Neural progenitor cell (in vitro differentiated cells): Measurements from ENCODE around the gene PBX3. TPM values are rescaled to one million over a fixed set of nuclear protein-coding genes. Genes with fewer than 3 reads are reported as not detected.
A peak's percentile ranks its signal among the peaks of the same experiment; 100 is the strongest.

Source experiments
- DNase-seq: peaks from one replicate; pipeline ENCODE4 v3.0.0-alpha.2; 2016; ENCODE audit warnings: low spot score
- H2AFZ ChIP-seq: fragments of 200-600 bp; sonication (generic); replicated peaks from 2 replicates; pipeline ENCODE4 v1.6.1; 2016; ENCODE audit warnings: antibody characterized with exemption
- H3F3A ChIP-seq: fragments of 200-600 bp; sonication (generic); 2 replicates; pipeline ENCODE4 v1.6.1; 2016; ENCODE audit warnings: antibody characterized with exemption, low read depth
- H3K27ac ChIP-seq: fragments of 200-600 bp; sonication (generic); 2 replicates; pipeline ENCODE4 v1.5.1; 2016; ENCODE audit warnings: mild to moderate bottlenecking
- H3K27me3 ChIP-seq: fragments of 200-600 bp; sonication (generic); 2 replicates; pipeline ENCODE4 v1.6.1; 2016; ENCODE audit warnings: mild to moderate bottlenecking, moderate library complexity
- H3K36me3 ChIP-seq: fragments of 200-600 bp; sonication (generic); 2 replicates; pipeline ENCODE4 v1.5.1; 2016
- H3K4me1 ChIP-seq: fragments of 200-600 bp; sonication (generic); 2 replicates; pipeline ENCODE4 v1.6.1; 2016; ENCODE audit warnings: mixed run types
- H3K4me2 ChIP-seq: fragments of 200-600 bp; sonication (generic); 2 replicates; pipeline ENCODE4 v1.6.1; 2016
- H3K4me3 ChIP-seq: fragments of 200-600 bp; sonication (generic); 2 replicates; pipeline ENCODE4 v1.5.1; 2016
- H3K79me2 ChIP-seq: fragments of 200-600 bp; sonication (generic); 2 replicates; pipeline ENCODE4 v1.6.1; 2016; ENCODE audit warnings: low read depth
- H3K9ac ChIP-seq: fragments of 200-600 bp; sonication (generic); 2 replicates; pipeline ENCODE4 v1.6.1; 2016
- H3K9me3 ChIP-seq: fragments of 200-600 bp; sonication (generic); 2 replicates; pipeline ENCODE4 v1.5.1; 2016; ENCODE audit warnings: low read depth
- H4K20me1 ChIP-seq: fragments of 200-600 bp; sonication (generic); 2 replicates; pipeline ENCODE4 v1.6.1; 2016; ENCODE audit warnings: low read depth
- H3K27ac Mint-ChIP-seq: 3 replicates; pipeline ENCODE4 v1.8.0; 2021; ENCODE audit warnings: mixed read lengths
- H3K27me3 Mint-ChIP-seq: 2 replicates; pipeline ENCODE4 v1.8.0; 2022; ENCODE audit warnings: low read depth, mild to moderate bottlenecking, inconsistent platforms, moderate library complexity, mixed read lengths; ENCODE audit not compliant: insufficient read depth
- H3K36me3 Mint-ChIP-seq: 3 replicates; pipeline ENCODE4 v1.8.0; 2021; ENCODE audit warnings: mixed read lengths
- H3K4me1 Mint-ChIP-seq: 3 replicates; pipeline ENCODE4 v1.8.0; 2021; ENCODE audit warnings: mixed read lengths
- H3K4me3 Mint-ChIP-seq: 3 replicates; pipeline ENCODE4 v1.8.0; 2021; ENCODE audit warnings: mild to moderate bottlenecking, moderate library complexity, mixed read lengths
- H3K9me3 Mint-ChIP-seq: 3 replicates; pipeline ENCODE4 v1.8.0; 2020; ENCODE audit warnings: mixed read lengths
- CTCF ChIP-seq: fragments of 200-600 bp; sonication (generic); IDR thresholded peaks from 2 replicates; pipeline ENCODE4 v1.5.1; 2017; ENCODE audit warnings: antibody characterized with exemption, mild to moderate bottlenecking
- EZH2 ChIP-seq: fragments of 200-600 bp; sonication (generic); IDR thresholded peaks from 2 replicates; pipeline ENCODE4 v1.6.1; 2017; ENCODE audit warnings: antibody characterized with exemption, mild to moderate bottlenecking, moderate library complexity
- EZH2phosphoT487 ChIP-seq: fragments of 200-600 bp; sonication (generic); IDR thresholded peaks from 2 replicates; pipeline ENCODE4 v1.6.1; 2017; ENCODE audit warnings: antibody characterized with exemption
- total RNA-seq: library from RNA; depleted of rRNA; stranded (reverse); fragments of >200 nt; gene quantifications from 2 replicates; pipeline ENCODE4 v1.2.3, GENCODE V29; 2015; ENCODE audit warnings: low replicate concordance

Gene PBX3
- total RNA-seq, 1 donor from 2014 or later: 99.5 TPM

- TF ChIP-seq EZH2: no peak
Measured at GRCh38 chr9:125757834-125758233, 10.7 kb downstream of the PBX3 start.

DNA sequence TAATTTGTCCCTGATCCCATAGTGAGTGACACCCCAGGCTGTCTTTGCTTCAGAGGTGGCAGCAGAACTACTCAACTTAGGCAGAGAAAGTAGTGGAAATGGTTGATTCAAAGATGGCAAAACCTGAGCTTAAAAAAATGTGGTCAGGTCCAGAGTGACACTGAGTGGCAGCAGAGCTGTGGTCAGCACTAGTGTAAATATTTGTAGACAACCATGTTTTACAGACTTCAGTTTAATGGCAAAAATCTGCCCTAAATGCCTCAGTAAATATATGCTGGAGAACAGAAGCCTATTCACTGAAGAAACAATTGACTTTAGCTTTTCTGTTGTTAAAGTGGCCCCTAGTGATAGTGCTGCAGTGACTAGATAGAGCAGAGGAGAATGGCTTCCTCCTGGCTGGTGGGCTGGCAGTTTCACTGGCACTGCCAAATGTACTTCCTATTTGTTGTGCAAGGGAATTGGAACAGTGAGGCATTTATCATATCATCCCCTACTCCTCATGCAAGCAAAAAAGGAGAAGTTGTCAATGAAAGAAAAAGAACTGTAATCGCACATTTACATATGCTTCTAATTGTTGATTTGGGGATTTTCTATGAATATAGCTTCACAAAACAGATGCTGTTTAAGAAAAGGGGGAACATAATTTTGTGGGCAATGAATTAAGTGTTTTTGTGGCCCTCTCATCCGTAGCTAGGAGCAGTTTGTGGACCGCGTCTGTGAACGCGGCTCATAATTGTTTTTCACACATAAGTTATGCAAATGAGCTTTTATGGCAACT lies 12.0 kb downstream of the PBX3 start:
- H3K27me3 ChIP-seq: no peaks in the 10 kb centered on the region
- peaks cover 97% of the 10 kb centered on the region for H4K20me1 ChIP-seq
- peaks cover 77% of the 10 kb centered on the region for H3K4me1 Mint-ChIP-seq
- no peak overlapping the region for H2AFZ ChIP-seq
- peak overlapping the region; percentile 77 for H3K4me3 Mint-ChIP-seq
- no peaks in the 10 kb centered on the region for H3K36me3 Mint-ChIP-seq
- peak overlapping the region; percentile 78 for H3K4me2 ChIP-seq
- peak overlapping the region; percentile 58 for H3K27ac Mint-ChIP-seq
- H3K36me3 ChIP-seq: no peaks in the 10 kb centered on the region
- H3F3A ChIP-seq: peaks cover 54% of the 10 kb centered on the region
- peaks cover 93% of the 10 kb centered on the region for H3K4me1 ChIP-seq
- no peak overlapping the region for H3K9ac ChIP-seq
- no peaks in the 10 kb centered on the region for H3K9me3 Mint-ChIP-seq
- no peaks in the 10 kb centered on the region for H3K9me3 ChIP-seq
- peak overlapping the region; percentile 38 for H3K4me3 ChIP-seq
- TF ChIP-seq EZH2 (no peak), CTCF (no peak)
- no peak overlapping the region for H3K27ac ChIP-seq
- DNase-seq: peak; percentile 45
- H3K27me3 Mint-ChIP-seq: no peaks in the 10 kb centered on the region
- peaks cover 99% of the 10 kb centered on the region for H3K79me2 ChIP-seq

More at GRCh38 chr9:125757834-125758233, 10.7 kb downstream of the PBX3 start:
- Histone ChIP-seq H3K9ac (no peak overlapping the region), H3K4me2 (no peak overlapping the region), H3K27me3 (no peaks in the 10 kb centered on the region), H3K9me3 (no peaks in the 10 kb centered on the region), H3K4me1 (peaks cover 93% of the 10 kb centered on the region), H3K79me2 (peaks cover 99% of the 10 kb centered on the region), H4K20me1 (peaks cover 97% of the 10 kb centered on the region), H2AFZ (no peak overlapping the region), H3F3A (peaks cover 57% of the 10 kb centered on the region), H3K27ac (no peak overlapping the region), H3K36me3 (no peaks in the 10 kb centered on the region), H3K4me3 (no peak overlapping the region)
- no peaks in the 10 kb centered on the region for H3K27me3 Mint-ChIP-seq
- no peaks in the 10 kb centered on the region for H3K9me3 Mint-ChIP-seq
- H3K4me1 Mint-ChIP-seq: peaks cover 76% of the 10 kb centered on the region
- no peak overlapping the region for H3K4me3 Mint-ChIP-seq
- no peak overlapping the region for H3K27ac Mint-ChIP-seq
- DNase-seq: no peak
- no peaks in the 10 kb centered on the region for H3K36me3 Mint-ChIP-seq

DNA sequence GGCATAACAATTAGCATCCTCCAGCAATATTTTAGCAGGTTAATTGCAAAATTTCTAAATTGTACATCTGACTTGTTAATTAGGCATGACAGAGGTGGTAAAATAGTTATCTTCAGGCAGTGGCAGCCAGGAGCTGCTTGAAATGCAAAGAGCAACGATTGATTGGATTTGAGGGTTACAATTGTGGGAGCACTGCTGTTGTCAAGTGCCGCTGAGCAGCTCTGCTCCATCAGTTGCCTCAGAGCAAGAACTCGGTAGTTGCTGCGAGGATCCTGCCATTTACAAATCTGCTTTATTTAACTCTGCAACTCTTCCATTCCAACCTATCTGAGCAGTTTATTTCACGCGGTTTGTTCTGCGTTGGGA lies 12.6 kb downstream of the PBX3 start:
- peaks cover 99% of the 10 kb centered on the region for H3K79me2 ChIP-seq
- H3K9me3 ChIP-seq: no peaks in the 10 kb centered on the region
- peaks cover 54% of the 10 kb centered on the region for H3F3A ChIP-seq
- Mint-ChIP-seq H3K4me1 (peaks cover 80% of the 10 kb centered on the region), H3K9me3 (no peaks in the 10 kb centered on the region), H3K27ac (no peak overlapping the region), H3K4me3 (peak overlapping the region; percentile 77), H3K36me3 (peaks cover 1% of the 10 kb centered on the region), H3K27me3 (no peaks in the 10 kb centered on the region)
- peaks cover 91% of the 10 kb centered on the region for H3K4me1 ChIP-seq
- H3K4me2 ChIP-seq: peak overlapping the region; percentile 78
- H3K27ac ChIP-seq: no peak overlapping the region
- no peak overlapping the region for H2AFZ ChIP-seq
- H3K4me3 ChIP-seq: peak overlapping the region; percentile 38
- TF ChIP-seq CTCF: no peak
- TF ChIP-seq EZH2phosphoT487: no peak
- no peak for TF ChIP-seq EZH2
- H3K36me3 ChIP-seq: no peaks in the 10 kb centered on the region
- DNase-seq: peak; percentile 69
- peaks cover 96% of the 10 kb centered on the region for H4K20me1 ChIP-seq
- no peak overlapping the region for H3K9ac ChIP-seq
- no peaks in the 10 kb centered on the region for H3K27me3 ChIP-seq

- Mint-ChIP-seq H3K9me3 (no peaks in the 10 kb centered on the region), H3K27me3 (no peaks in the 10 kb centered on the region), H3K4me1 (peaks cover 73% of the 10 kb centered on the region), H3K36me3 (peaks cover 2% of the 10 kb centered on the region), H3K27ac (no peak overlapping the region), H3K4me3 (no peak overlapping the region)
- Histone ChIP-seq H4K20me1 (peaks cover 88% of the 10 kb centered on the region), H3K79me2 (peaks cover 99% of the 10 kb centered on the region), H3K9me3 (no peaks in the 10 kb centered on the region), H3K4me2 (peak overlapping the region; percentile 78), H3K36me3 (no peaks in the 10 kb centered on the region), H3K4me1 (peaks cover 83% of the 10 kb centered on the region), H2AFZ (no peak overlapping the region), H3K4me3 (no peak overlapping the region), H3K9ac (no peak overlapping the region), H3F3A (peaks cover 54% of the 10 kb centered on the region), H3K27ac (no peak overlapping the region), H3K27me3 (no peaks in the 10 kb centered on the region)
- DNase-seq: no peak
- TF ChIP-seq EZH2phosphoT487 (no peak), CTCF (no peak), EZH2 (no peak)
Measured at GRCh38 chr9:125760537-125760936, 13.4 kb downstream of the PBX3 start.
